Measurements from ENCODE around the gene IL2RG. TPM values are rescaled to one million over a fixed set of nuclear protein-coding genes. Genes with fewer than 3 reads are reported as not detected.

The IL2RG gene
- total RNA-seq, 2 donors from 2014 or later: 4.9 to 14.2 TPM

GRCh38 chrX:71154196-71154595 is 42.8 kb upstream of the IL2RG start:
- Histone ChIP-seq H3K4me1 (ENCODE audit: control insufficient read depth in 1 of 2, low read depth in 2 of 2) (no peaks in the 10 kb centered on the region), H3K36me3 (no peaks in the 10 kb centered on the region), H3K27ac (no peak overlapping the region), H3K27me3 (replicated peaks; ENCODE audit: insufficient read depth) (no peaks in the 10 kb centered on the region), H3K9me3 (no peaks in the 10 kb centered on the region), H3K4me3 (no peak overlapping the region)
- DNase-seq (ENCODE audit: low spot score): no peak
- TF ChIP-seq CTCF (IDR thresholded peaks at IDR 0.05): no peak
- ATAC-seq (ENCODE audit: insufficient number of reproducible peaks, low FRiP score, low read depth): no peak

GRCh38 chrX:71151366-71151765 is 40.0 kb upstream of the IL2RG start:
- Histone ChIP-seq H3K4me3 (no peak overlapping the region), H3K27me3 (replicated peaks; ENCODE audit: insufficient read depth) (no peaks in the 10 kb centered on the region), H3K9me3 (no peaks in the 10 kb centered on the region), H3K27ac (no peak overlapping the region), H3K4me1 (ENCODE audit: control insufficient read depth in 1 of 2, low read depth in 2 of 2) (no peaks in the 10 kb centered on the region), H3K36me3 (no peaks in the 10 kb centered on the region)
- no peak for ATAC-seq (ENCODE audit: insufficient number of reproducible peaks, low FRiP score, low read depth)
- TF ChIP-seq CTCF (IDR thresholded peaks at IDR 0.05): no peak
- no peak for DNase-seq (ENCODE audit: low spot score)

GRCh38 chrX:71148278-71148663 is 36.9 kb upstream of the IL2RG start:
- H3K27me3 ChIP-seq (replicated peaks; ENCODE audit: insufficient read depth): no peaks in the 10 kb centered on the region
- TF ChIP-seq CTCF (IDR thresholded peaks at IDR 0.05): no peak
- H3K4me3 ChIP-seq: no peak overlapping the region
- H3K9me3 ChIP-seq: no peaks in the 10 kb centered on the region
- H3K27ac ChIP-seq: no peak overlapping the region
- no peak for DNase-seq (ENCODE audit: low spot score)
- H3K36me3 ChIP-seq: no peaks in the 10 kb centered on the region
- no peak for ATAC-seq (ENCODE audit: insufficient number of reproducible peaks, low FRiP score, low read depth)
- peaks cover 0 to 7% of the 10 kb centered on the region in 2 donors for H3K4me1 ChIP-seq (ENCODE audit: control insufficient read depth in 1 of 2, low read depth in 2 of 2)

- Histone ChIP-seq H3K4me3 (no peak overlapping the region), H3K27me3 (replicated peaks; ENCODE audit: insufficient read depth) (no peaks in the 10 kb centered on the region), H3K36me3 (no peaks in the 10 kb centered on the region), H3K27ac (no peak overlapping the region), H3K9me3 (no peaks in the 10 kb centered on the region), H3K4me1 (ENCODE audit: control insufficient read depth in 1 of 2, low read depth in 2 of 2) (peaks cover 0 to 7% of the 10 kb centered on the region in 2 donors)
- no peak for TF ChIP-seq CTCF (IDR thresholded peaks at IDR 0.05)
- DNase-seq (ENCODE audit: low spot score) (no peak), ATAC-seq (ENCODE audit: insufficient number of reproducible peaks, low FRiP score, low read depth) (no peak)
These were observed 36.3 kb upstream of the IL2RG start for GRCh38 chrX:71147496-71148277.

GRCh38 chrX:71144651-71145050 is 33.3 kb upstream of the IL2RG start, which contains the start of gene NLGN3:
NLGN3 (plus strand) TSS chrX:71144841; CDS start chrX:71147750, 2,909 bp downstream.
- no peaks in the 10 kb centered on the region for H3K36me3 ChIP-seq
- no peaks in the 10 kb centered on the region for H3K27me3 ChIP-seq (replicated peaks; ENCODE audit: insufficient read depth)
- H3K4me3 ChIP-seq: peak within 1 kb of the TSS; percentile 65
- peaks cover 0 to 7% of the 10 kb centered on the region in 2 donors for H3K4me1 ChIP-seq (ENCODE audit: control insufficient read depth in 1 of 2, low read depth in 2 of 2)
- TF ChIP-seq CTCF (IDR thresholded peaks at IDR 0.05): no peak
- ATAC-seq (ENCODE audit: insufficient number of reproducible peaks, low FRiP score, low read depth): no peak
- no peak for DNase-seq (ENCODE audit: low spot score)
- H3K27ac ChIP-seq: no peak within 1 kb of the TSS
- H3K9me3 ChIP-seq: no peaks in the 10 kb centered on the region

Measured in thoracic aorta (tissue), 2 donors.